HG02938 (cell line): ENCODE results near the gene PLA2G4D.

Source experiments
- ATAC-seq: cut with Tn5 transposase; IDR thresholded peaks from one replicate; pipeline ENCODE4 v1.9.1; 2021; ENCODE audit warnings: mild to moderate bottlenecking, moderate library complexity; ENCODE audit not compliant: unreplicated experiment

Gene PLA2G4D

DNA sequence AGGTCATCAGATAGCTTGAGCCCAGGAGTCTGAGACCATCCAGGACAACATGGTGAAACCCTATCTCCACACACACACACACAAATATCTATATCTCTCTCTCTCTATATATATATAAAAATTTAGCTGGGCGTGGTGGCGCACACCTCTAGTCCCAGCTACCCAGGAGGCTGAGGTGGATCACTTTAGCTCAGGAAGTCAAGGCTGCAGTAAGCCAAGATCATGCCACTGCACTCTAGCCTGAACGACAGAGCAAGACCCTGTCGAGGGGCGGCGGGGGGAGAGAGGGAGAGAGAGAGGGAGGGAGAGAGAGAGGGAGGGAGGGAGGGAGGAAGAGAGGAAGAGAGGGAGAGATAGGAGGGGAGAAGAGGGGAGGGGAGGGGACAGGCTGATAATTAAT lies 34.1 kb upstream of the PLA2G4D start:
- no peak for ATAC-seq

DNA sequence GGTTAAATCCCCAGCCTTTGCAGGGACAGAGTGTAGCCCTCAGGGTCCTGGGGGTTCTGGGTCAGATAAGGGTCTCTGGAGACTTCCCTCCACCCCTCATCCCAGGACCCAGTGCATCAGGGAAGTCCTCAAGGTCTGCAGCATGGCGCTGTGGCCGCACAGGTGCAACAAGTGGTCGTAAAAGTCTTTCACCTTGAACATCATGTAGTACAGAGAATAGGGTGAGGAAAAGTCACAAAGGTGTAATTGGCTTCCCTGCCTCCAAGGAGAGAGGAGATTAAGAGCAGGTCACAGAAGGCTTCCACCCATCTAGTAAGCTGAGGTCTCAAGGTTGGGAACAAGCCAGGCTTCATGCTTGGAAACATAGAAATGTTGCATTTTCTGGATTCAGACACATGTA lies 29.2 kb upstream of the PLA2G4D start:
- no peak for ATAC-seq

DNA sequence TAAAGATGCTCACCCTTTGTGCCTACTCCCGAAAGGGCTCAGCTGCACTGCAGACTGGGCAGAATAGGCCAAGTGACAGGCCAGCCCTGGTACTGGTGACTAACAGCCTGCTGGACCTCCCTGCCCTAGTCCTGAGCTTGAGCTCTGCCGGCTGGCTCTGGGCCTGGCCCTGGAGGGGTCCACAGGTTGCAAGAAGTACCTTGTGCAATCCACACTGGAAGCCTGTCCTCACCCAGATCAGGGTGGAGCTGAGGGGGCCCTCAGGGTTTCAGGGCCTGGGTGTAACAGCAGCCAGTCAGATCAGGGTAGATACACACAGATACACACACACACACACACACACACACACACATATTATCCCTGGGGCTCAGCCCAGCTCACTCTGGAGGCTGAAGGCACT lies 27.3 kb upstream of the PLA2G4D start:
- no peak for ATAC-seq

DNA sequence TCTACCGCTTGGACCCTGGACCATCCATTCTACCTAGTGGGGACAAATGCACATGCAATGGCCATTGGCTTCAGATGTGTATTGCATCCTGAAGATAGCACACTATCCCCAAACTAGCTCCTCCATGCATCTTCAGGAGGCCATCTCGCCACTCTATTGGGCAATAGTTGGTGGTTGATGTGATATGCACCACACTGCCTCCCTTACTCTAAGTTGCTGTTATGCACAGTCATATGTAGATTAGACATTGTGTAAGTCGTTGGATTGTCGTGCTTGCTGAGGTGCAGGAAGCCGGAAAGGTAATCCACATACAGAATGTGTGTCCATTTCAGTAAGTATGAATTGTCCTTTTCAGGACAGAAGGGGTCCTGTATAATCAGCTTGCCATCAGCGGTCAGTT lies 26.7 kb upstream of the PLA2G4D start:
- no peak for ATAC-seq

DNA sequence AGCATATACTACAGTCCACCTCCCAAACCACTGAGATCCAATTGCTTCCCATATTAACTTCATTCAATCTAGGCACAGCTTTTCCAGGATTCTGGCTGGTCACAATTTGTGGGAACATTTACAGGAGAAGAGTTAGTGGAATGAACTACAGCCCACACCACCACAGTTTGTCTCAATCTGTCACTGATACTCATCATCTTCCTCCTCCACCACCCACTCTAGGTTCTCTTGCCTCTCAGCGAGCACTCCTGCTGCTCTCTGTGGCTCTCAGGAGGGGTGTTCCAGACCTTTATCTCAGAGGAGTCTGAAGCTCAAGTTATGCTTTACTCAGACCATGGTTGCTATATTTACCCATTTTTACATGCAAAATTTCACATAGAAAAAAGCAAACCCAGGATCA lies 25.9 kb upstream of the PLA2G4D start:
- ATAC-seq: no peak

DNA sequence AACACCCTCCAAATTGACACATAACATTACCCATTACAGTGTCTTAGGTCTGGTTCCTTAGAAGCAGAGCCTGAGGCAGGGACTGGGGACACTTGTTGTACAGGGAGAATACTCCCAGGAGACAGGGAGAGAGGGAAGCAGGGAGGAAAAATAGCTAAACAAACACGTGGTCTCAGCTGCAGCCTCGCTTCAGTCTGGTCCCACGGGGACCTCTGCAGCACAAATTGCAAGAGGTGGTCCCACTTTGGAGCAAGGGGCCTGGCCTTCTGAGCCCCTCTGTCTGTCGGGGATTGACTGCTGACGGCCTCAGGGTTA lies 25.0 kb upstream of the PLA2G4D start:
- no peak for ATAC-seq

DNA sequence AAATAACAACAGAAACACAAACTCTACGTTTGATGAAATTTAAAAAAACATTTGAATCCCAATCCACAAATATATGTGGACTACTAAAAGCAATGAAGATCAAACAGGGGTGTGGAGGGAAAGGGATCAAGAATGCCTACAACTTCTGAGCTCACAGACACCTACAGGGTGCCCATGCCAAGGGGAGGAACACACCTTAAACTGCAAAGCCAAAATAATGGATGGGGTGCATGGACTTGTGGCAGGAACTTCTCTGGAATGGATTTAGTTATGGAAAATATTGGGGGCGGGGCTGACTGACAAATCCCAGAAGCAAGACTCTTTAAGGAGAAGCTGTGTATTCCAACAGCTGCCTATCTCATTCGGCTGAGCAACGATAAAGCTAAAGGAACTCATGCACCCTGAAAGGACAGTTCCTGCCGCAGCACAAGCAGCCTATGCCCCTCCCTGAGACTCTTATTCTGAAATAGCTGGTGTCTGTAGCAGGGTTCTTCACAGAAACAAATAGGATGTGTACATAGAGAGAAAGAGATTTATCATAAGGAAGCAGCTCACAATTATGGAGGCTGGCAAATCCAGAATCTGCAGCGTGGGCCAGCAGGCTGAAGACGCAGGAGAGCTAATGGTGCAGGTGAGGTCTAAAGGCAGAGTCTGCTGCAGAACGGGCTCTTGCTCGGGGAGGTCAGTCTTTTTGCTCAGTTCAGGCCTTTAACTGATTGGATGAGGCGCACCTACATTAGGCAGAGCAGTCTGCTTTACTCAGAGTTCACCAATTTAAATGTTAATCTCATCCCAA lies 24.5 kb upstream of the PLA2G4D start:
- ATAC-seq: no peak

DNA sequence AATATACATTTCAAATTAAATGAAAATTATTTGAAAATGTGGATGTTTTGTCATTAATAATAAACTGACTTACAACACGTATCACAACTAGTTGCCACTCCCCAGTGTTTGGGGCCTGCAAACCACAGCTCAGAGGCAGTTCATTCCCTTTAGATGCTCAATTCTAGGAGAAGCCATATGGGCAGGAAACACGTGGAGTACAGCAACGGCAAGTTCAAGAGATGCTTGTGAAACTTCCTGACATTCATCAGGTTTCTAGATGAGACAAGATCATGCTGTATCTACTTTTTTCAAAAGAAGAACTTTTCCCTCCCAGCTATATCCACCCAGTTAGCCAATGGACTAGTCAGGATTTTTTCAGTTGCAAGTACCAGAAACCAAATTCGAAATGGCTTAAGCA lies 17.6 kb upstream of the PLA2G4D start:
- ATAC-seq: no peak

DNA sequence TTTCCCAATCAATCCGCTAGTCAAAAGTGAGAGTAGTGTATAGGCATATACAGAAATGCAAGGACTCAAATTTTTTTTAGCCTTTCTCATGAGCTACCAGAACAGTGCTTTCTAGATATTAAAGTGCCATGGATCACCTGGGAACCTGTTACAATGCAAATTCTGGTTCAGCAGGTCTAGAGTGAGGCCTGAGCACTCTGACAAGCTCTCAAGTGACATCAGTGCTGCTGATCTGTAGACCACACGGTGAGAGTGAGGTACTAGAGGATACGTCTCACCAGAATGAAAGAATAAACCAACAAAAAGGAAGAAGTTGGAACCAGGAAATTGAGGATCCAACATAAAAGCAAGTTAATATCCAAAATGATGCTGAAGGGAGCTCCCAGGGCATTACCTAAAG lies 16.0 kb upstream of the PLA2G4D start:
- ATAC-seq: no peak

DNA sequence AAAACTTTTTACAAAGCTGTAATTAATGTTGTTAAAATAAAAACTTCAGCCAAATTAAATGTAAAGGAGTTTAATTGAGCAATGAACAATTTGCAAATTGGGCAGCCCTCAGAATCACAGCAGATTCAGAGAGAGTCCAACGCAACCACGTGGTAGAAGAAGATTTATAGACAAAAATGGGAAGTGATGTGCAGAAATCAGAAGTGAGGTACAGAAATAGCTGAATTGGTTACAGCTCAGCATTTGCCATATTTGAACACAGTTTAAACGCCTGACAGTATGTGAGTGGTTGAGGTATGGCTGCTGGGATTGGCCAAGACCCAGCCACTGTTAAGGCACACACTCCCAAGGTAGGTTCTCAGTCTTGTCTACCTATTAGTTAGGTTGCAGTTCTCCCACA lies 14.4 kb upstream of the PLA2G4D start:
- no peak for ATAC-seq

DNA sequence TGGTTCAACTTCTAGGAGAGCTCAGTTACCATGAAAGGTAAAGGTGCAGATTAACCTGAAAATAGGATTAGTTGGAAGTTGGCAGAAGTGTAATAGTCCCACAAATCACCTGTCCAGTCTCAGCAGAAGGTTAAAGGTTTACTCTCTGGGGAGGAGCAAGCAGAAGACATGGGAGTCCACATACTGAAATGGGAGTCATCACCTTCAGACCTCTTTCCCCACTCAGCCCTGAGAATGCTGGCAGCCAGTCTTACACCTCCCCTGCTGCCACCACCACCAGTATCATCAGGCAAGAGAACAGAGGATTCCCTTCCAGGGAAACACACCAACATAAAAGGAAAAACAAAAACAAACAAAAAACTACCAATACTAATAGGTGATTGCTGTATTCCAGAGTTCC lies 13.8 kb upstream of the PLA2G4D start:
- no peak for ATAC-seq

DNA sequence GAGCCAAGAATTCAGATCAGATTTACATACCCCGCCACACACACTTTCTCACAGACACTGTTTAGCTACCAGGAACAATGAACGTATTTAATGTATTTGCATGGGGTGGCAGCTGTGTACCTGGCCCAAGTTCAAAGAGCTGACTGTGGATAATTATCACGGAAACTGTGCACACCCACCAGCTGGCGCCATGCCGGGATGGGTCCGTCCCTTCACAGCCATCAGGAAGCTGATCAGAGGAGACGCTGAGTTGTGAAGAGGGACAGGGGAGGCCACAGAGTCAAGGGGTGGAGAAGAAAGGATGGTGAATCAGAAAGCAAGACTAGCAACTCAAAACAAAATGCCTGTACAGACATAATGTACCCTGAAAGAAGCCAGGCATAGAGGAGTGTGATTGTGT lies 13.1 kb upstream of the PLA2G4D start:
- ATAC-seq: no peak

DNA sequence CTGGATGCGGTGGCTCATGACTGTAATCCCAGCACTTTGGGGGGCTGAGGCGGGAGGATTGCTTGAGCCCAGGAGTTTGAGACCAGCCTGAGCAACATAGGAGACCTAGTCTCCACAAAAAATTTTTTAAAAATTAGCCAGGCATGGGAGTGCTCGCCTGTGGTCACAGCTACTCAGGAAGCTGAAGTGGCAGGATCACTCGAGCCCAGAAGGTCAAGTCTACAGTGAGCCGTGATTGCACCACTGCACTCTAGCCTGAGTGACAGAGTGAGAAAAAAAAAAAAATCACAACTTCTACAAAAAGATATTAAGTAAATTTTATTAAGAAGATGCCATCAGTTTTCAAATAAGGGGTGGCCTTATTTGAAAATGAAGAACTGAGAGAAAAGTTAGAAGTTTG lies 11.9 kb upstream of the PLA2G4D start:
- no peak for ATAC-seq

DNA sequence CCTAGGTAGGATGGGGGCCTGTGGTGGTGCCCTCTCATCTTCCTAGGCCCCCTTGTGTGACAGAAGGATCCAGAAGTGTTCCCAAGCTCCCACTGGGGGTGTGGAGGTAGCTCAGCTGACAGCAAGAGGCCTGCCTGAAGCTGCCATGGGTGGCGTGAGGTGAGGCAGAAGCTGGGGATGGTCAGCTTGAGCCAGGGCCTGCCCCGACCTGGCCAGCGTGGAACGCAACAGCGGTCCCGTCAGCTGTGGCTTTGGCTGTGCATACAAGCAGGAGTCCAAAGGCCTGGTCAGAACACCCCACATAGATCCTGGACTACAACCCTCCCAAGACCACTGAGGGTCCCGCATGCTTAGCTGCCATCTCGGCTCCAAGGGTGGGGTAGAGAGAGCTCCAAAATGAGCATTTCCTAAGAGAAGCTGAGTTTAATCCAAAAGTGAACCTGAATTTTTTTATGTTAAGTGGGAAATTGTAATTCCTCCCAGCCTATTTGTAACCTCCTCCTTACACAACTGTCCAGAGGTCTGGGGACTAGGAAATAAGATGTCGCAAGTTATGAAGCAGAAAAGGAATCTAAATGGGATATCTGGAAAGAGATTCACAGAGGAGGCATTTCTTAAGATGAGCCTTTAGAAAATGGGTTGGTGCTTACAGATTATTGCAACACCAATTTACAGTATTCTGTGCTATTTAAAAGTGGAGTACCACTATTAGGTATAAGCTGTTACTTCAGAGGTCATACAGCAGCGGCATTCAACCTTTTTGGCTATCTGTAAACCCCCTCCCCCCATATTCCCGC lies 9.9 kb upstream of the PLA2G4D start:
- no peak for ATAC-seq

DNA sequence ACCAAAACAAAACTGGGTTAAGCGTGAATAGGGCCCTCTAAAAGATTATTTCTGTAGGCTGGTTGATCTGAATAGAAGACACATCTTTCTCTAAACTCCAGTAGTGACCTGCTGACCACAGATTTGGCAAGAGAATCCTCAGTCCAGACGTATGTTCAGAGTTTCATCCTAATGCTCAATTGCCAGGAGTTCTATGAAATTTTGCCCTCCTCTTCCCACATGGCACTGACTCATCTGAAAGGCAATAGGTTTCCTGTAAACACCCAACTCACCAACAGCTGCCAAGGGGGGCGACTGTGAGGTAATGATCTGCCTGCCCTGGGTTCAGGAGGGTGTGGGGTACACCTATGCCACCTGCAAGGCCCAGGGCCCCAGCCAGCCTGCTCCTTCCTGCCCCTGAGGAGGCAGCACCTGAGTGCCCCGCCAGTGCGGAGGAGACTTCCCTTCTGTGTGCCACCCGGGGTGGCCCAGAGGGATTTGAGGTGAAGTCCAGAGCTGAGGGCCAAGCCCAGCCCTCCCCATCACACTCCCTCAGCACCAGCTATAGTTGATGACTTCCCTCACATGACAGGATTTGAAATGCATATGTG lies 8.4 kb upstream of the PLA2G4D start:
- ATAC-seq: no peak

DNA sequence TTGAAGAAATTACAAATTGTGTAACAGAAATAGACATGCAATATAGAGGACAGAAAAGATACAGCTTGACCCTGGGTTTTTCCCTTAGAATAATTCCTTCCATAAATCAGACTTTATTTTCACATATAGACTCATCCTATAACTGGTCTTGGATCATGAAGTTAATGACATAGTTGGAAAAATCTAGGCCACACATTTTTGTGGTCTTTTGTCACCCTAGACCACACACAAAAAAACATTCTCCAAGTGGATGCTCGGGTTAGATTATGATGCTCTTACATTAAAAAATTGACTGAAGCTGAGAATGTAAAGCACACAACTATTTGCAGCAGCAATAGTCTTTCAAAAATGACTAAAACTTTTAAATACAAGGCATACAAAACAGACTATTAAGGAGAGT lies 7.5 kb upstream of the PLA2G4D start:
- no peak for ATAC-seq

DNA sequence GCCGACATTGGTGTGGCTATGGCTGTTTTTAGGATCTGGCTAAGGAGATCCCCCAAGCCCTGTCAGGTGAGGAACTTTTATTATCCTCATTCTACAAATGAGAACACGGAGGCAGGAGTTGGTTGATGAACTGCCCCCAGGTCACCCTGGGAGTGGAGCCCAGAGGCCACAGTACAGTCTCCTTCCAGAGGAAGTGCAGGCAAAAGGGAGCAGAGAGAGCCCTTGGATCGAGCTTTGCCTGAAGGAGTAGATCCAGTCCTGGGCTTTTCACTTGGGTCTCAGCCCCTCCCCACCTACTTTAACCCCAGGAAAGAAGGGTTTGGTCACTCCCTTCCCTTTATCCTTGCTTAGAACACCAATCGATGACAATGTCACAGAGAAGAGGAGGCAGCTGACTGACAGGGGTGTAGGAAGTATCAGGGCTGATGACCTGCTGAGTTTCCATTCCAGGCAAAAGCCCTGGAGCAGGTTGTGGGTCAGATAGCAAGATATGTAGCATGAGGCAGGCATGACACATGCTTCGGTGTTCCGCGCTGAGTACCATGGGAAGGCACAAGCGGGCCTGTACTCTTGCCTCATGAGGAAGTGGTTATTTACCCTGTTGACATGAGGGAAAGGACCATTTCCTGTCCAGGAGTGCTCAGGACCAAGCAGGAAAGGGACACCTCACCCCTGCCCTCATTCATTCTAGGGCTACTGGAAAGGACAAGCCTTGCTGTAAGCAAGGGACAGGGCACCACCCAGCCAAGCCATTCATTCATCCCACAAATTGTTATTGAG lies 5.8 kb upstream of the PLA2G4D start:
- ATAC-seq: no peak

DNA sequence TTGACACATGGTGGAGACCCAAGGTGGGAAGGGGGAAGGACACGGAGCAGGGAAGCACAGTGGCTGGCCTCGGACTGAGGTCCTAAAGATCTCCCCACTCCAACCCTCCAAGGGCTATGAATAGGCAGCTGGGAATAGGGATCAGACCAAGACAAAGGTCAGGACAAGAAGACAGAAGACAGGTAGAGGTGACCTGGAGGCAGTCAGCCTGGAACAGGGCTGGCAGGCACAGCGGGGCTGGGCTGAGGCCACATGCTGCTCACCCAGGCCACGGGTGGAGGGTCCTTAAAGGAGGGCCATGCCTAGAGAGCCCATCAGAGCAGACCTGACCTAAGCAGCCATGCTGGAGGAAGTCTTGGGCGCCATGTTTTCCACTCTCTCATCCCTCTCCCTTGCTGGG lies 2.7 kb upstream of the PLA2G4D start:
- ATAC-seq: no peak

DNA sequence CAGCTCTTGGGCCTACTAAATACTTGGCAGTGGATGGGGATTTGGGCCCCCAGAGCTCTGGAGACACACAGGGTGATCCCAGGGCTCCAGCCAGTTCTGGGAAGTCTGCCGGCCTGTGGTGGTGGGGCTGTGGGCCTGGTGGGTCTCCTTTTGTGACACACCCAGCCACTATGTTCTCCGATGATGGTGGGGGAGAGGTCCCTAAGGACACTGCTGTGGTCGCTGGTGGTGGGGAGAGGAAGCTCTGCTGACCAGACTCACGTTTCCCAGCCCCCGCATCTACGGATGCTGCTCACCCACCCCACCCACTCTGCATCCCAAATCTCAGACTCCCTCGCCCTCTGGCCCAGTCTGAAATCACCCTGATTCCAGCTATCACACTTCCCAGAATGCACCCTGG lies 396 bp downstream of the PLA2G4D start:
- ATAC-seq: no peak

DNA sequence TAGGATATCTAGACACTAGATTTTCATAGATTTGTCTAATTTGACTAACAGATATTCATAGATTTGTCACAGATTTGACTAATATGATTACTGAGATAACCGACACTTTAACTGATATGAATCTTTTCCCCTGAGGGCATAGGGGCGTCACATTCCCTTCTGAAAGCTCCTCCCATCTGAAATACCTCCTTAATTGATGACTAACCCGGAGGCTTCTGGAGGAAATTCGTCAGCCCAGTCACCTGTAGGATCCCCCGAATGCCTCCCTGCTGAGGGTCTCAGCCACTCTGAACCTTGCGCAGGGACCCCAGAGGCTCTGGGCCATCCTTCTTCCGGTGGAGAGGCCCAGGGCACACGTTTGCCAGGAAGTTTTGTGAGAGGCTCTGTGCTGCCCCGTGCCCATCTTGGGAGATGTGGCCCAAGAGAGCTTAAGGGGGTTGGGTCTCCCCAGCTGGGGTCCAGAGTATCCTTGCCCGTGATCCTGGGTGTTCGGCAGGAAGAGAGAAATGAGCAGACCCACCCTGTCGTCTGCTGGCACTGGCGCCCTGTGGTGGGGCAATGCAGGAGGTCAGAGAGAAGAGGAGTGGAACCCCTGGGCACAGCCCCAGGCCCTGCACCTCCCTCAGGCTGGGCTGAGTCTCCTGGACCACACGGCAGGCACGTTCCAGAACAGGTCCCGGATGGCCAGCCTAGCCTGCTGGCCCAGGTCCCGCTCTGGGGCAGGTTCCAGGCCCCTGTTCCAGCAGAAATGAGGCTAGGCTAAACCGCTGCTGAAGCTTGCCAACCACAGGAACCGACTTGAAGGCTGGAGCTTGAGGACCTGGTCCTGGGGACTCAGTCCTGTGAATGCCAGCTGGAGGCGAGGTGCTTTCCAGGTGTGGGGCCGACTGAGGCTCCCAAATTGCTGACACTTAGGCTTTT lies 1.7 kb downstream of the PLA2G4D start:
- ATAC-seq: no peak
